ENCODE results near the gene TMX1.

Gene TMX1

GRCh38 chr14:51277753-51278415 is 37.8 kb downstream of the TMX1 start:
- Histone ChIP-seq H3K27ac (ENCODE audit: insufficient read depth in 1 of 2, low read depth in 1 of 2, low read length in 2 of 2, poor library complexity in 1 of 2, severe bottlenecking in 2 of 2) (no peak overlapping the region), H3K9me3 (ENCODE audit: control extremely low read depth in 1 of 5, control insufficient read depth in 4 of 5, insufficient read depth in 2 of 5, low read depth in 1 of 5, low read length in 4 of 5) (no peaks in the 10 kb centered on the region), H3K4me1 (ENCODE audit: control extremely low read depth in 1 of 4, control insufficient read depth in 4 of 4, insufficient read depth in 4 of 4, low read length in 3 of 4) (no peaks in the 10 kb centered on the region), H3K27me3 (replicated peaks in 2 of 5; ENCODE audit: control insufficient read depth in 4 of 5, insufficient read depth in 5 of 5, low read length in 4 of 5) (no peaks in the 10 kb centered on the region), H3K4me3 (ENCODE audit: control insufficient read depth in 1 of 7, extremely low read depth in 1 of 7, insufficient read depth in 4 of 7, low read depth in 2 of 7, low read length in 6 of 7) (no peak overlapping the region), H3K36me3 (ENCODE audit: control insufficient read depth in 4 of 4, insufficient read depth in 4 of 4, low read length in 3 of 4) (peaks cover 0 to 2% (median 0%) of the 10 kb centered on the region in 4 experiments)
- DNase-seq = no peak
- ChIA-PET POLR2A (no interaction called here), CTCF (interaction anchor here (1.6 to 1.9 kb wide), 2 partner anchors 499 to 502 kb away, joined by 4 to 5 read pairs; no protein-coding TSS in a partner anchor)
- 79% methylated on average over 4 of the region's 4 CpGs for WGBS (ENCODE audit: insufficient coverage)

- Histone ChIP-seq H3K27ac (ENCODE audit: insufficient read depth in 1 of 2, low read depth in 1 of 2, low read length in 2 of 2, poor library complexity in 1 of 2, severe bottlenecking in 2 of 2) (no peak overlapping the region), H3K9me3 (ENCODE audit: control extremely low read depth in 1 of 5, control insufficient read depth in 4 of 5, insufficient read depth in 2 of 5, low read depth in 1 of 5, low read length in 4 of 5) (no peaks in the 10 kb centered on the region), H3K4me3 (ENCODE audit: control insufficient read depth in 1 of 7, extremely low read depth in 1 of 7, insufficient read depth in 4 of 7, low read depth in 2 of 7, low read length in 6 of 7) (no peak overlapping the region), H3K27me3 (replicated peaks in 2 of 5; ENCODE audit: control insufficient read depth in 4 of 5, insufficient read depth in 5 of 5, low read length in 4 of 5) (no peaks in the 10 kb centered on the region), H3K4me1 (ENCODE audit: control extremely low read depth in 1 of 4, control insufficient read depth in 4 of 4, insufficient read depth in 4 of 4, low read length in 3 of 4) (peaks cover 0 to 4% (median under 1%) of the 10 kb centered on the region in 4 experiments), H3K36me3 (ENCODE audit: control insufficient read depth in 4 of 4, insufficient read depth in 4 of 4, low read length in 3 of 4) (no peaks in the 10 kb centered on the region)
- ChIA-PET CTCF (interaction anchor here (0.8 to 3.8 kb wide), 10 partner anchors 8 to 696 kb away, joined by 3 to 31 read pairs (median 3); no protein-coding TSS in a partner anchor), POLR2A (no interaction called here)
- no peak for DNase-seq
- WGBS (ENCODE audit: insufficient coverage) = 100% methylated on average over 1 of the region's 2 CpGs
These were observed 42.5 kb downstream of the TMX1 start for GRCh38 chr14:51282517-51282916.

DNA sequence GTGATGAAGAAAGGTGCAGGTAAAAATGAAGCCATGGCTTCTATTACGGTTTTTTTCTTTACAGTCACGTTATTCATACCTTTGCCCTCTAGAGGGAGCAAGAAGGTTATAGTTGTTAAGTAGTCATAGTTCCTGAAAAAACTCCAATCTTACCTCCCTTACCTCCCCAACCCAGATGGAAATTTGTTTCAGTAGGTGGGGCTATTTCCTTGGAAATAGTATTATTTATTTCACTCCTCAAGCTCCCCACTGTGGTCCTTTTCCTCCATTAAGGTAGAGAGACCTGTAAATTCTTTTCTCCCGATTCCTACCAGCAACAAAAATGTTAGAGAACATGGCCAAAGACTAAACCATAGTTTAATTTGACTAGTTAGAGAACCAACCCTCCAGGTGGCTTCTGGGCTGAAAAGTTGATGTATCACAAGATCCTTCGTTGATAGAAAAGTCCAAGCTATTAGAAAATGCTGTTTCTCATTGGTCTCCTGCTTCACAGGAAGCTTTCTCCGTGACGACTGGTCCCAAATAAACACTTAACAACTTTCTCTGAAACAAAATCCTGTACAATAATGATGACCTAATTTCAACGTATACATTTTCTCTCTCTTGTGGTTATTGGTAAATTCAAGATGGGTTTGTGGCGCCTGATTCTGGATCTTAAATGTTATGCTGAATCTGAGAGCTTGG is 43.5 kb downstream of the TMX1 start:
- no peaks in the 10 kb centered on the region for H3K9me3 ChIP-seq (ENCODE audit: control extremely low read depth in 1 of 5, control insufficient read depth in 4 of 5, insufficient read depth in 2 of 5, low read depth in 1 of 5, low read length in 4 of 5)
- CTCF ChIA-PET = interaction anchor here (0.8 to 3.8 kb wide), 14 partner anchors 9 to 695 kb away, joined by 3 to 31 read pairs (median 3); no protein-coding TSS in a partner anchor
- POLR2A ChIA-PET = no interaction called here
- no peaks in the 10 kb centered on the region for H3K27me3 ChIP-seq (replicated peaks in 2 of 5; ENCODE audit: control insufficient read depth in 4 of 5, insufficient read depth in 5 of 5, low read length in 4 of 5)
- WGBS (ENCODE audit: insufficient coverage) = 97% methylated on average over 5 of the region's 8 CpGs
- no peak overlapping the region for H3K27ac ChIP-seq (ENCODE audit: insufficient read depth in 1 of 2, low read depth in 1 of 2, low read length in 2 of 2, poor library complexity in 1 of 2, severe bottlenecking in 2 of 2)
- H3K4me3 ChIP-seq (ENCODE audit: control insufficient read depth in 1 of 7, extremely low read depth in 1 of 7, insufficient read depth in 4 of 7, low read depth in 2 of 7, low read length in 6 of 7) = no peak overlapping the region
- DNase-seq = peak; percentile 50 to 67 (median 62)
- H3K4me1 ChIP-seq (ENCODE audit: control extremely low read depth in 1 of 4, control insufficient read depth in 4 of 4, insufficient read depth in 4 of 4, low read length in 3 of 4) = peaks cover 0 to 4% (median under 1%) of the 10 kb centered on the region in 4 experiments
- H3K36me3 ChIP-seq (ENCODE audit: control insufficient read depth in 4 of 4, insufficient read depth in 4 of 4, low read length in 3 of 4) = no peaks in the 10 kb centered on the region

- Histone ChIP-seq H3K4me3 (ENCODE audit: control insufficient read depth in 1 of 7, extremely low read depth in 1 of 7, insufficient read depth in 4 of 7, low read depth in 2 of 7, low read length in 6 of 7) (no peak overlapping the region), H3K36me3 (ENCODE audit: control insufficient read depth in 4 of 4, insufficient read depth in 4 of 4, low read length in 3 of 4) (no peaks in the 10 kb centered on the region), H3K27ac (ENCODE audit: insufficient read depth in 1 of 2, low read depth in 1 of 2, low read length in 2 of 2, poor library complexity in 1 of 2, severe bottlenecking in 2 of 2) (no peak overlapping the region), H3K9me3 (ENCODE audit: control extremely low read depth in 1 of 5, control insufficient read depth in 4 of 5, insufficient read depth in 2 of 5, low read depth in 1 of 5, low read length in 4 of 5) (no peaks in the 10 kb centered on the region), H3K27me3 (replicated peaks in 2 of 5; ENCODE audit: control insufficient read depth in 4 of 5, insufficient read depth in 5 of 5, low read length in 4 of 5) (no peaks in the 10 kb centered on the region), H3K4me1 (ENCODE audit: control extremely low read depth in 1 of 4, control insufficient read depth in 4 of 4, insufficient read depth in 4 of 4, low read length in 3 of 4) (peaks cover 0 to 4% (median under 1%) of the 10 kb centered on the region in 4 experiments)
- ChIA-PET POLR2A (no interaction called here), CTCF (interaction anchor here (0.8 to 3.8 kb wide), 7 partner anchors 10 to 496 kb away, joined by 3 to 31 read pairs (median 3); no protein-coding TSS in a partner anchor)
- DNase-seq = no peak
These were observed 44.2 kb downstream of the TMX1 start for GRCh38 chr14:51284241-51284640.

DNA sequence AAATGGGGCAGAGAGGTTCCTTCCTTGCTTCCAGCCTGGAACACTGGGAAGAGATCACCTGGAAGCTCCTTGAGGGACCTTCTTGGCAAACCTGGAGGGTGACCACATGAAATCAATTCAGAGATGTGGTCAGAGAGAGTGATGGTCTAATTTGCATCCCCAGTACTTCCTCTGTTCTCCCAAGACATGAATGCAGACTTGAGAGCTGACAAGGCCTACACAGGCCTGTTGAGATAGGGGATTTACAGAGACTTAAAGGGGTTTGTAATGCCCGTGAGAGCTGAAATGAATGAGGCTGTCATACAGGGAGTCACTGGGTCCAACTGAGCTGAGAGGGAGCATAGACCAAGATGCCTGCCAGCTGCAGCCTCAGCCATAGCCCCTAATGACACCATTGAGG is 45.1 kb downstream of the TMX1 start:
- Histone ChIP-seq H3K4me1 (ENCODE audit: control extremely low read depth in 1 of 4, control insufficient read depth in 4 of 4, insufficient read depth in 4 of 4, low read length in 3 of 4) (peaks cover 0 to 4% (median under 1%) of the 10 kb centered on the region in 4 experiments), H3K9me3 (ENCODE audit: control extremely low read depth in 1 of 5, control insufficient read depth in 4 of 5, insufficient read depth in 2 of 5, low read depth in 1 of 5, low read length in 4 of 5) (no peaks in the 10 kb centered on the region), H3K36me3 (ENCODE audit: control insufficient read depth in 4 of 4, insufficient read depth in 4 of 4, low read length in 3 of 4) (no peaks in the 10 kb centered on the region), H3K27me3 (replicated peaks in 2 of 5; ENCODE audit: control insufficient read depth in 4 of 5, insufficient read depth in 5 of 5, low read length in 4 of 5) (no peaks in the 10 kb centered on the region), H3K27ac (ENCODE audit: insufficient read depth in 1 of 2, low read depth in 1 of 2, low read length in 2 of 2, poor library complexity in 1 of 2, severe bottlenecking in 2 of 2) (no peak overlapping the region), H3K4me3 (ENCODE audit: control insufficient read depth in 1 of 7, extremely low read depth in 1 of 7, insufficient read depth in 4 of 7, low read depth in 2 of 7, low read length in 6 of 7) (no peak overlapping the region)
- ChIA-PET CTCF (interaction anchor here (1.6 to 4.0 kb wide), 2 partner anchors 127 to 491 kb away, joined by 3 to 19 read pairs; no protein-coding TSS in a partner anchor), POLR2A (no interaction called here)
- DNase-seq = no peak
- WGBS (ENCODE audit: insufficient coverage) = 86% methylated on average over 1 of the region's 1 CpG

GRCh38 chr14:51289169-51289568 is 49.1 kb downstream of the TMX1 start:
- Histone ChIP-seq H3K27ac (ENCODE audit: insufficient read depth in 1 of 2, low read depth in 1 of 2, low read length in 2 of 2, poor library complexity in 1 of 2, severe bottlenecking in 2 of 2) (no peak overlapping the region), H3K9me3 (ENCODE audit: control extremely low read depth in 1 of 5, control insufficient read depth in 4 of 5, insufficient read depth in 2 of 5, low read depth in 1 of 5, low read length in 4 of 5) (no peaks in the 10 kb centered on the region), H3K4me3 (ENCODE audit: control insufficient read depth in 1 of 7, extremely low read depth in 1 of 7, insufficient read depth in 4 of 7, low read depth in 2 of 7, low read length in 6 of 7) (no peak overlapping the region), H3K4me1 (ENCODE audit: control extremely low read depth in 1 of 4, control insufficient read depth in 4 of 4, insufficient read depth in 4 of 4, low read length in 3 of 4) (peaks cover 0 to 4% (median under 1%) of the 10 kb centered on the region in 4 experiments), H3K27me3 (replicated peaks in 2 of 5; ENCODE audit: control insufficient read depth in 4 of 5, insufficient read depth in 5 of 5, low read length in 4 of 5) (no peaks in the 10 kb centered on the region), H3K36me3 (ENCODE audit: control insufficient read depth in 4 of 4, insufficient read depth in 4 of 4, low read length in 3 of 4) (no peaks in the 10 kb centered on the region)
- ChIA-PET CTCF (interaction anchor here (4.0 kb wide), 1 partner anchor 487 kb away, joined by 19 read pairs; no protein-coding TSS in a partner anchor), POLR2A (no interaction called here)
- DNase-seq = no peak

GRCh38 chr14:51290132-51290531 is 50.1 kb downstream of the TMX1 start:
- Histone ChIP-seq H3K4me3 (ENCODE audit: control insufficient read depth in 1 of 7, extremely low read depth in 1 of 7, insufficient read depth in 4 of 7, low read depth in 2 of 7, low read length in 6 of 7) (no peak overlapping the region), H3K36me3 (ENCODE audit: control insufficient read depth in 4 of 4, insufficient read depth in 4 of 4, low read length in 3 of 4) (no peaks in the 10 kb centered on the region), H3K27ac (ENCODE audit: insufficient read depth in 1 of 2, low read depth in 1 of 2, low read length in 2 of 2, poor library complexity in 1 of 2, severe bottlenecking in 2 of 2) (no peak overlapping the region), H3K9me3 (ENCODE audit: control extremely low read depth in 1 of 5, control insufficient read depth in 4 of 5, insufficient read depth in 2 of 5, low read depth in 1 of 5, low read length in 4 of 5) (no peaks in the 10 kb centered on the region), H3K27me3 (replicated peaks in 2 of 5; ENCODE audit: control insufficient read depth in 4 of 5, insufficient read depth in 5 of 5, low read length in 4 of 5) (no peaks in the 10 kb centered on the region), H3K4me1 (ENCODE audit: control extremely low read depth in 1 of 4, control insufficient read depth in 4 of 4, insufficient read depth in 4 of 4, low read length in 3 of 4) (peaks cover 0 to 3% (median under 1%) of the 10 kb centered on the region in 4 experiments)
- ChIA-PET CTCF (no interaction called here), POLR2A (no interaction called here)
- 100% methylated on average over 1 of the region's 1 CpG for WGBS (ENCODE audit: insufficient coverage)
- DNase-seq = no peak

Data from common myeloid progenitor, CD34-positive (primary cell).